Measurements from ENCODE around the gene SREK1. TPM values are rescaled to one million over a fixed set of nuclear protein-coding genes. Genes with fewer than 3 reads are reported as not detected.

SREK1 gene
- total RNA-seq, 3 donors from 2014 or later (not counting 1 experiment from before 2014, with no cell fraction given) = 151 to 177 (median 168) TPM

GRCh38 chr5:66149950-66150349, 5.8 kb downstream of the SREK1 start:
- intact Hi-C loops (cut with micrococcal nuclease) = loop anchor here (5.0 to 10.0 kb wide), 2 partner anchors 385 to 428 kb away; partner anchors contain the start of genes NLN and SGTB
- H3K27ac ChIP-seq (ENCODE audit: low read length) = no peak overlapping the region
- no peak overlapping the region for H3K4me3 ChIP-seq (ENCODE audit: low read length)
- 74% methylated on average over 3 of the region's 3 CpGs for WGBS (ENCODE audit: insufficient coverage)
- DNase-seq = no peak
- Mint-ChIP-seq H3K27me3 (ENCODE audit: low read depth in 2 of 2) (no peaks in the 10 kb centered on the region), H3K36me3 (no peaks in the 10 kb centered on the region), H3K27ac (peak overlapping the region in 1 of 2 donors; percentile 31), H3K4me3 (no peak overlapping the region), H3K4me1 (peaks cover 51 to 55% of the 10 kb centered on the region in 2 donors), H3K9me3 (no peaks in the 10 kb centered on the region)
- no peak for ATAC-seq
- H3K4me1 ChIP-seq (ENCODE audit: control insufficient read depth, insufficient read depth, low read length) = no peaks in the 10 kb centered on the region
- no peaks in the 10 kb centered on the region for H3K9me3 ChIP-seq (ENCODE audit: control insufficient read depth, insufficient read depth, low read length)
- H3K36me3 ChIP-seq (ENCODE audit: control insufficient read depth, insufficient read depth, low read length) = no peaks in the 10 kb centered on the region
- H3K27me3 ChIP-seq (ENCODE audit: control insufficient read depth, insufficient read depth, low read length) = no peaks in the 10 kb centered on the region
- TF ChIP-seq CTCF (IDR thresholded peaks at IDR 0.05) = no peak

GRCh38 chr5:66151030-66151429, 6.9 kb downstream of the SREK1 start:
- no peak for TF ChIP-seq CTCF (IDR thresholded peaks at IDR 0.05)
- no peaks in the 10 kb centered on the region for H3K9me3 Mint-ChIP-seq
- ATAC-seq = no peak
- Histone ChIP-seq H3K27ac (ENCODE audit: low read length) (no peak overlapping the region), H3K4me1 (ENCODE audit: control insufficient read depth, insufficient read depth, low read length) (no peaks in the 10 kb centered on the region), H3K27me3 (ENCODE audit: control insufficient read depth, insufficient read depth, low read length) (no peaks in the 10 kb centered on the region), H3K4me3 (ENCODE audit: low read length) (no peak overlapping the region), H3K36me3 (ENCODE audit: control insufficient read depth, insufficient read depth, low read length) (no peaks in the 10 kb centered on the region), H3K9me3 (ENCODE audit: control insufficient read depth, insufficient read depth, low read length) (no peaks in the 10 kb centered on the region)
- no peaks in the 10 kb centered on the region for H3K27me3 Mint-ChIP-seq (ENCODE audit: low read depth in 2 of 2)
- no peak overlapping the region for H3K27ac Mint-ChIP-seq
- no peak for DNase-seq
- 60% methylated on average over 2 of the region's 2 CpGs for WGBS (ENCODE audit: insufficient coverage)
- H3K36me3 Mint-ChIP-seq = no peaks in the 10 kb centered on the region
- H3K4me3 Mint-ChIP-seq = no peak overlapping the region
- peaks cover 48 to 53% of the 10 kb centered on the region in 2 donors for H3K4me1 Mint-ChIP-seq
- intact Hi-C loops (cut with micrococcal nuclease) = no loop called here

- H3K27me3 Mint-ChIP-seq (ENCODE audit: low read depth in 2 of 2) = no peaks in the 10 kb centered on the region
- H3K36me3 Mint-ChIP-seq = no peaks in the 10 kb centered on the region
- H3K4me1 Mint-ChIP-seq = peaks cover 47 to 52% of the 10 kb centered on the region in 2 donors
- no peaks in the 10 kb centered on the region for H3K36me3 ChIP-seq (ENCODE audit: control insufficient read depth, insufficient read depth, low read length)
- H3K4me1 ChIP-seq (ENCODE audit: control insufficient read depth, insufficient read depth, low read length) = no peaks in the 10 kb centered on the region
- H3K4me3 ChIP-seq (ENCODE audit: low read length) = no peak overlapping the region
- TF ChIP-seq CTCF (IDR thresholded peaks at IDR 0.05) = no peak
- no CpG with 5 or more reads among the region's 1 CpG for WGBS (ENCODE audit: insufficient coverage)
- no peak overlapping the region for H3K27ac Mint-ChIP-seq
- no peaks in the 10 kb centered on the region for H3K9me3 ChIP-seq (ENCODE audit: control insufficient read depth, insufficient read depth, low read length)
- no peak overlapping the region for H3K27ac ChIP-seq (ENCODE audit: low read length)
- H3K27me3 ChIP-seq (ENCODE audit: control insufficient read depth, insufficient read depth, low read length) = no peaks in the 10 kb centered on the region
- H3K4me3 Mint-ChIP-seq = no peak overlapping the region
- no peak for DNase-seq
- intact Hi-C loops (cut with micrococcal nuclease) = no loop called here
- H3K9me3 Mint-ChIP-seq = no peaks in the 10 kb centered on the region
- peak in 1 of 3 donors; percentile 21 for ATAC-seq
These were observed 7.4 kb downstream of the SREK1 start for GRCh38 chr5:66151491-66151890.

- WGBS (ENCODE audit: insufficient coverage) = no CpG with 5 or more reads among the region's 1 CpG
- intact Hi-C loops (cut with micrococcal nuclease) = no loop called here
- no peaks in the 10 kb centered on the region for H3K27me3 ChIP-seq (ENCODE audit: control insufficient read depth, insufficient read depth, low read length)
- Mint-ChIP-seq H3K27ac (no peak overlapping the region), H3K4me3 (no peak overlapping the region), H3K9me3 (no peaks in the 10 kb centered on the region), H3K36me3 (no peaks in the 10 kb centered on the region), H3K4me1 (peaks cover 21 to 22% of the 10 kb centered on the region in 2 donors), H3K27me3 (ENCODE audit: low read depth in 2 of 2) (no peaks in the 10 kb centered on the region)
- no peak for TF ChIP-seq CTCF (IDR thresholded peaks at IDR 0.05)
- ATAC-seq = no peak
- H3K27ac ChIP-seq (ENCODE audit: low read length) = no peak overlapping the region
- DNase-seq = no peak
- no peak overlapping the region for H3K4me3 ChIP-seq (ENCODE audit: low read length)
- H3K36me3 ChIP-seq (ENCODE audit: control insufficient read depth, insufficient read depth, low read length) = peaks cover 28% of the 10 kb centered on the region
- H3K4me1 ChIP-seq (ENCODE audit: control insufficient read depth, insufficient read depth, low read length) = no peaks in the 10 kb centered on the region
- H3K9me3 ChIP-seq (ENCODE audit: control insufficient read depth, insufficient read depth, low read length) = no peaks in the 10 kb centered on the region
These were observed 12.9 kb downstream of the SREK1 start for GRCh38 chr5:66157046-66157445.

Measured in natural killer cell (primary cell).